Measurements from ENCODE around the gene CCAR1. TPM values are rescaled to one million over a fixed set of nuclear protein-coding genes. Genes with fewer than 3 reads are reported as not detected.
"Not testable (repeated sequence)": the region's sequence is repeated elsewhere in the genome, so short reads cannot be mapped to it uniquely, and the experiment has no call there.

CCAR1 gene
- polyA plus RNA-seq, 1 experiment = 69.9 TPM

- ChIA-PET POLR2A (no interaction called here), CTCF (no interaction called here)
- Histone ChIP-seq H3K4me3 (ENCODE audit: low read depth, low read length) (no peak overlapping the region), H3K9me3 (ENCODE audit: control insufficient read depth, insufficient read depth, low read length) (no peaks in the 10 kb centered on the region), H3K27ac (ENCODE audit: low read depth, low read length) (no peak overlapping the region), H3K27me3 (ENCODE audit: control insufficient read depth, insufficient read depth, low read length) (peaks cover 6% of the 10 kb centered on the region)
- no peak for DNase-seq (ENCODE audit: low read depth, low spot score)
- TF ChIP-seq CTCF (IDR thresholded peaks at IDR 0.05; ENCODE audit: low read depth, low read length) = no peak
Observed at GRCh38 chr10:68837626-68838322, 116.7 kb downstream of the CCAR1 start.

DNA sequence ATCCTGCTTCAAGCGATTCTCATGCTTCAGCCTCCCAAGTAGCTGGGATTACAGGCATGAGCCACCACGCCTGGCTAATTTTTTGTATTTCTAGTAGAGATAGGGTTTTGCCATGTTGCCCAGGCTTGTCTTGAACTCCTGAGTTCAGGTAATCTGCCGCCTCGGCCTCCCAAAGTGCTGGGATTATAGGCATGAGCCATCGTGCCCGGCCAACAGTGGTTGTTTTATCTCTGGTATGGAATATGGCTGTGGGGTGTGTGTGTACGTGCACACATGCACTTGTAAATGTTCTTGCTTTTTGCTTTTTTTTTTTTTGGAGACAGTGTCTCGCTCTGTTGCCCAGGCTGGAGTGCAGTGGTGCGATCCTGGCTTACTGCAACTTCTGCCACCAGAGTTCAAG is 119.6 kb downstream of the CCAR1 start:
- H3K27me3 ChIP-seq (ENCODE audit: control insufficient read depth, insufficient read depth, low read length); H3K9me3 ChIP-seq (ENCODE audit: control insufficient read depth, insufficient read depth, low read length); DNase-seq (ENCODE audit: low read depth, low spot score); POLR2A ChIA-PET; H3K27ac ChIP-seq (ENCODE audit: low read depth, low read length); H3K4me3 ChIP-seq (ENCODE audit: low read depth, low read length): not testable (repeated sequence)
- CTCF ChIA-PET = interaction anchor here (0.7 kb wide), 2 partner anchors 15 to 16 kb away, joined by 3 to 4 read pairs; no protein-coding TSS in a partner anchor

Small RNAs within 50 kb of the gene (small RNA-seq; reads per million reads assigned to genes)
- gene MIR1254-1 (ENCODE audit: insufficient read length, low read depth) (not detected), gene RF00019 (ENCODE audit: insufficient read length, low read depth) (not detected)

Other genes starting within 250 kb of the CCAR1 start
- 1.6 and 2.5 TPM in 2 replicates for gene DNA2, start 249.3 kb upstream of the CCAR1 start, polyA plus RNA-seq (2011; rRNA removed)
- gene SLC25A16, start 193.7 kb upstream of the CCAR1 start, polyA plus RNA-seq (2011; rRNA removed) = 13.8 and 21.2 TPM in 2 replicates
- 2.4 and 3.4 TPM in 2 replicates for gene TET1, start 160.9 kb upstream of the CCAR1 start, polyA plus RNA-seq (2011; rRNA removed)
- gene STOX1, start 106.3 kb downstream of the CCAR1 start, polyA plus RNA-seq (2011; rRNA removed) = 0.07 and 0.12 TPM in 2 replicates
- gene DDX50, start 180.1 kb downstream of the CCAR1 start, polyA plus RNA-seq (2011; rRNA removed) = 40.9 and 60.8 TPM in 2 replicates
- gene DDX21, start 234.9 kb downstream of the CCAR1 start, polyA plus RNA-seq (2011; rRNA removed) = 46.5 and 62.3 TPM in 2 replicates

All from AG04450 (cell line).